ENCODE data around the gene SP140. TPM values are rescaled to one million over a fixed set of nuclear protein-coding genes. Genes with fewer than 3 reads are reported as not detected.
"Not testable (repeated sequence)": the region's sequence is repeated elsewhere in the genome, so short reads cannot be mapped to it uniquely, and the experiment has no call there.

The SP140 gene
- polyA plus RNA-seq, 2 of the 4 experiments (the other 2 are of a cell fraction), result 0.10 TPM; not detected in 1

DNA sequence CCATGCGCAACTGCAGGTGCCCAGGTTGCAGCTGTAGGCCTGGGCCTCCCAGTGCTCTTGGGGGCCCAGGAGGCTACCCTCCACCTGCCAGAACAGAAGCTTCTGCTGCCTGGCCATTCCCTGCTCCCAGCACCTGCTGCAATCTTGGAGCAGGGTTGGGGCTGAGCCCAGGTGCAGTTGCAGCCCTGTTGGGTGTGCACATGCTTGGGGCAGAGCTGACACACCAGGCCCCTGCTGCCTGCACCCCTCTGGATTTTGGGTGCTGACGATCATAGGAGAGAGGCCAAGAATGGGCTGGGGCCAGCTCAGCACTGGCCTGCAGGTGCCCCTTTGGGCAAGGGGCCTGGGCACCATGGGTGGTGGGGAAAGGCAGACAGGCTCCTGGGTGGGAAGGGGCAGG, 80.9 kb downstream of the SP140 start:
- no peak overlapping the region for H3K4me2 ChIP-seq
- H3K4me3 ChIP-seq, result no peak overlapping the region
- DNase-seq (ENCODE audit: low read depth in 1 of 2, low spot score in 1 of 2) (no peak), ATAC-seq (no peak), FAIRE-seq (no peak)
- POLR2A ChIA-PET, result no interaction called here
- TF ChIP-seq ZC3H11A (IDR thresholded peaks at IDR 0.05), result no peak
- TF ChIP-seq CBX8 (IDR thresholded peaks at IDR 0.05), result no peak
- TF ChIP-seq KDM5A (IDR thresholded peaks at IDR 0.05), result no peak
- TF ChIP-seq MAZ (IDR thresholded peaks at IDR 0.05; ENCODE audit: borderline replicate concordance, low read depth, low read length), result no peak
- no peak for TF ChIP-seq HOXB13 (CRISPR knock-in tag; IDR thresholded peaks at IDR 0.05; ENCODE audit: low read depth)
- TF ChIP-seq, protein P1, sequence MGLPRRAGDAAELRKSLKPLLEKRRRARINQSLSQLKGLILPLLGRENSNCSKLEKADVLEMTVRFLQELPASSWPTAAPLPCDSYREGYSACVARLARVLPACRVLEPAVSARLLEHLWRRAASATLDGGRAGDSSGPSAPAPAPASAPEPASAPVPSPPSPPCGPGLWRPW (IDR thresholded peaks at IDR 0.05), result no peak
- no peak for TF ChIP-seq JUNB (IDR thresholded peaks at IDR 0.05)
- no peak for TF ChIP-seq RCOR1 (IDR thresholded peaks at IDR 0.05; ENCODE audit: low read depth, low read length)
- no peak for TF ChIP-seq CBX2 (IDR thresholded peaks at IDR 0.05; ENCODE audit: borderline replicate concordance, low read depth)
- H3K9me3 ChIP-seq, result no peaks in the 10 kb centered on the region
- 33% methylated on average over 1 of the region's 2 CpGs for WGBS (ENCODE audit: missing lambda C conversion rate)
- CTCF ChIA-PET, result interaction anchor here (1.0 kb wide), 1 partner anchor 22 kb away, joined by 3 read pairs; no protein-coding TSS in a partner anchor
- H3K4me1 ChIP-seq, result no peaks in the 10 kb centered on the region
- no peak overlapping the region for H3K27ac ChIP-seq

DNA sequence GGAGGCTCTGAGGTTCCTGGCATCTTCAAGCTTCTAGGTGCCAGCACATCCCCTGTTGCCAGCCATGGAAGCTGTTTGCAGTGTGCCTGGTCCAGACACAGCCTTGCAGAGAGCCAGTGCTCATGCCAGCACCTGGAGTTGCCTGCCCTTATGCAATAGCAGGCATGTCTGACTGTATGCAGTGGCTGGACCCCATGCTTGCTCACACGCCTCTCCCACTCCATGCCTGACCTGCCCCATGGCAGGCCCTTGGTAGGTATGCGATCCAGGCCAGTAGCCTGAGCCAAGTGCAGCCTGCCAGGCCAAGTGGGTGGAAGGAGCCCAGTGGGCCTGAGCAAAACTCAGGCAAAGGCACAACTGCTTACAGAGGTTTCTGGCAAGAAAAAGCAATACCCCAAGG, 81.9 kb downstream of the SP140 start:
- FAIRE-seq (no peak), DNase-seq (ENCODE audit: low read depth in 1 of 2, low spot score in 1 of 2) (no peak), ATAC-seq (no peak)
- TF ChIP-seq CEBPB (IDR thresholded peaks at IDR 0.05), result no peak
- TF ChIP-seq, protein P2, sequence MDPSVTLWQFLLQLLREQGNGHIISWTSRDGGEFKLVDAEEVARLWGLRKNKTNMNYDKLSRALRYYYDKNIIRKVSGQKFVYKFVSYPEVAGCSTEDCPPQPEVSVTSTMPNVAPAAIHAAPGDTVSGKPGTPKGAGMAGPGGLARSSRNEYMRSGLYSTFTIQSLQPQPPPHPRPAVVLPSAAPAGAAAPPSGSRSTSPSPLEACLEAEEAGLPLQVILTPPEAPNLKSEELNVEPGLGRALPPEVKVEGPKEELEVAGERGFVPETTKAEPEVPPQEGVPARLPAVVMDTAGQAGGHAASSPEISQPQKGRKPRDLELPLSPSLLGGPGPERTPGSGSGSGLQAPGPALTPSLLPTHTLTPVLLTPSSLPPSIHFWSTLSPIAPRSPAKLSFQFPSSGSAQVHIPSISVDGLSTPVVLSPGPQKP (IDR thresholded peaks at IDR 0.05; ENCODE audit: low read depth, low read length), result no peak
- no peak for TF ChIP-seq ZSCAN20 (CRISPR knock-in tag; IDR thresholded peaks at IDR 0.05)
- TF ChIP-seq TFCP2L1 (CRISPR knock-in tag; IDR thresholded peaks at IDR 0.05), result no peak
- TF ChIP-seq, protein P3, sequence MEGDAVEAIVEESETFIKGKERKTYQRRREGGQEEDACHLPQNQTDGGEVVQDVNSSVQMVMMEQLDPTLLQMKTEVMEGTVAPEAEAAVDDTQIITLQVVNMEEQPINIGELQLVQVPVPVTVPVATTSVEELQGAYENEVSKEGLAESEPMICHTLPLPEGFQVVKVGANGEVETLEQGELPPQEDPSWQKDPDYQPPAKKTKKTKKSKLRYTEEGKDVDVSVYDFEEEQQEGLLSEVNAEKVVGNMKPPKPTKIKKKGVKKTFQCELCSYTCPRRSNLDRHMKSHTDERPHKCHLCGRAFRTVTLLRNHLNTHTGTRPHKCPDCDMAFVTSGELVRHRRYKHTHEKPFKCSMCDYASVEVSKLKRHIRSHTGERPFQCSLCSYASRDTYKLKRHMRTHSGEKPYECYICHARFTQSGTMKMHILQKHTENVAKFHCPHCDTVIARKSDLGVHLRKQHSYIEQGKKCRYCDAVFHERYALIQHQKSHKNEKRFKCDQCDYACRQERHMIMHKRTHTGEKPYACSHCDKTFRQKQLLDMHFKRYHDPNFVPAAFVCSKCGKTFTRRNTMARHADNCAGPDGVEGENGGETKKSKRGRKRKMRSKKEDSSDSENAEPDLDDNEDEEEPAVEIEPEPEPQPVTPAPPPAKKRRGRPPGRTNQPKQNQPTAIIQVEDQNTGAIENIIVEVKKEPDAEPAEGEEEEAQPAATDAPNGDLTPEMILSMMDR (IDR thresholded peaks at IDR 0.05), result no peak
- TF ChIP-seq TP53 (CRISPR knock-in tag; IDR thresholded peaks at IDR 0.05), result no peak
- no peak for TF ChIP-seq FOXS1 (CRISPR knock-in tag; IDR thresholded peaks at IDR 0.05)
- CTCF ChIA-PET, result interaction anchor here (1.0 kb wide), 1 partner anchor 21 kb away, joined by 3 read pairs; no protein-coding TSS in a partner anchor
- Histone ChIP-seq H3K9me3 (no peaks in the 10 kb centered on the region), H3K4me3 (no peak overlapping the region), H3K4me2 (no peak overlapping the region), H3K4me1 (no peaks in the 10 kb centered on the region), H3K27ac (no peak overlapping the region)
- WGBS (ENCODE audit: missing lambda C conversion rate), result 20% methylated on average over 1 of the region's 2 CpGs
- POLR2A ChIA-PET, result no interaction called here

DNA sequence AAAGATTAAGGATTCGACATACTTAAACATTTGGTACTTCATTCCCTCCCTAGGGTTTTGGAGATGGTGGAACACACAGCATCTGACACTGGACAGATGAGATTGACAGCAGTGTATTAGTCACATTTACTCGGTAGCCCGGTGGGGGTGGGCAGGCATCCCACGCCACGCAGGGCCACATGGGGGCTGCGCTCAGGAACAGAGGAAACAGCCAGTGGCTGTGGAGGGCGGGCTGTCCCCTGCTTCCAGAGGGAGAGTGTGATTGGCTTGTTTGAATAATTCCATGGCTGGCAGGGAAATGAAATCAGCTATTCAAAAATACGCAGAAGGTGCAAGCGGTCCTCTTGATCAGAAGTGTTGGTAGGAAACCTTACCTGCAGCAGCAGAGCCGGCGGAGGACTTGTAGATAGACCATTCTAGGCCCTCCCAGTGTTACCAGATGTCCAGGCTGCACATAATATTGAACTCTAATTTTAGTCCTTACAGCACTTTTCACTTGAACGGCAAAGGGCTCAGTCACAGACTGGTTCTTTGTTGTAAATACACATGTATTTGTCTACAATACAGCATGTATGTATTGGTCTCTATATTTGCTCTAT, 83.0 kb downstream of the SP140 start:
- H3K4me1 ChIP-seq, result no peaks in the 10 kb centered on the region
- POLR2A ChIA-PET, result no interaction called here
- H3K27ac ChIP-seq, result no peak overlapping the region
- DNase-seq (ENCODE audit: low read depth in 1 of 2, low spot score in 1 of 2) (no peak), ATAC-seq (no peak), FAIRE-seq (no peak)
- no peaks in the 10 kb centered on the region for H3K9me3 ChIP-seq
- H3K4me2 ChIP-seq, result no peak overlapping the region
- CTCF ChIA-PET, result no interaction called here
- H3K4me3 ChIP-seq, result no peak overlapping the region
- whole genome bisulfite sequencing (ENCODE audit: missing lambda C conversion rate), result 55% methylated on average over 12 of the region's 12 CpGs
- TF ChIP-seq RARB (CRISPR knock-in tag; IDR thresholded peaks at IDR 0.05) (no peak), FOSL2 (IDR thresholded peaks at IDR 0.05) (no peak), FOSL2 (CRISPR knock-in tag; IDR thresholded peaks at IDR 0.05) (no peak), ZC3H11A (IDR thresholded peaks at IDR 0.05) (no peak), MAZ (IDR thresholded peaks at IDR 0.05; ENCODE audit: borderline replicate concordance, low read depth, low read length) (no peak), RNF2 (IDR thresholded peaks at IDR 0.05; ENCODE audit: borderline replicate concordance, low read depth) (no peak)

DNA sequence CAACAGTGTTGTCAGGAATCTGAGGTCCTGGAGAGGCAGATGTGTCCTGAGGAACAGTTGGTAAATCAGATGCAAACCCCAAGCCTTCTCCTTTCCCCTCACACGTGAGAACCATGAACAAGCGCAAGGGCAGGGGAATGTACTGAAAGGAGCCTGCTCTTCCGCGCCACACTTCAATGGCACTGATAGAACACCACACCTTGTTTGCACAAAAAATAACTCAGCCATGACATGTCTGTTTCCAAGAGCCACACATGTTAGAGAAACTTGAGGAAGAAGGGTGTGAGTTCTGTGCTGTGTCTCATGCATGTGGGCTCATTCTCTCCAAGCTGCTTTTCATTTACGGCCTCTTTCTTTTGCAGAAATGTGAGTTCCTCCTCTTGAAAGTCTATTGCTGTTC, 85.3 kb downstream of the SP140 start:
- ATAC-seq; CTCF ChIA-PET; H3K4me2 ChIP-seq; H3K4me3 ChIP-seq; H3K27ac ChIP-seq; POLR2A ChIA-PET; H3K9me3 ChIP-seq; H3K4me1 ChIP-seq; FAIRE-seq; DNase-seq (ENCODE audit: low read depth in 1 of 2, low spot score in 1 of 2): not testable (repeated sequence)
- 80% methylated on average over 1 of the region's 5 CpGs for WGBS (ENCODE audit: missing lambda C conversion rate)

DNA sequence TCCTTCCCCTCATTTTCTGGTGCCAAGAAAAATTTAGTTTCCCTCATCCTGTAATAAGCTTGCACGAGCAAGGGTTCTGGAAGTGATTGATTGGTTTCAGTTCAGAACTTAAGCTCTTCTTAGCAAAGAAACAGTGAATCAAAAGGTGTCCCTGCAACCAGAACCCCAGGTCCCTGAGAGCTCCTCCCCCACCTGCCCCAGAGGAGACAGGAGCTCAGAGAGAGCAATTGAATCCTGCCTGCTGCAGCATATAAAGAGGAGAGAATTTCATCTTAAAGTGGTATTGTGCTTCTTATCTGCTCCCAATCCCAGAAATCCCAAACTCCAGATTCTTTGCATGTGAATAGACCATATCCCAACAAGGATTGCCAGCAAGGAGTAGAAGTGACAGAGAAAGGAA, 86.1 kb downstream of the SP140 start:
- 65% methylated on average over 1 of the region's 1 CpG for WGBS (ENCODE audit: missing lambda C conversion rate)
- ATAC-seq; H3K9me3 ChIP-seq; POLR2A ChIA-PET; H3K27ac ChIP-seq; FAIRE-seq; H3K4me1 ChIP-seq; H3K4me3 ChIP-seq; H3K4me2 ChIP-seq; CTCF ChIA-PET; DNase-seq (ENCODE audit: low read depth in 1 of 2, low spot score in 1 of 2): not testable (repeated sequence)

Measured in A549 (cell line).